GM12865 (cell line): ENCODE data around the gene THOC5.

Source experiments
- DNase-seq: peaks from one replicate; pipeline ENCODE4 v3.0.0; 2010; ENCODE audit warnings: low read depth
- H3K4me3 ChIP-seq: 2 replicates; pipeline ENCODE4 v1.5.1; 2011; ENCODE audit warnings: mild to moderate bottlenecking, low read depth, low read length, control low read depth
- CTCF ChIP-seq: IDR thresholded peaks from 2 replicates; pipeline ENCODE4 v1.5.1; 2011; ENCODE audit warnings: low read length, control low read depth, low read depth, inconsistent platforms; ENCODE audit not compliant: insufficient read depth; ENCODE audit errors: missing control alignments

THOC5 gene

GRCh38 chr22:29584975-29585374 is 31.4 kb upstream of the THOC5 start:
- no peak for DNase-seq
- no peak overlapping the region for H3K4me3 ChIP-seq
- no peak for TF ChIP-seq CTCF

- peak overlapping the region; percentile 67 for H3K4me3 ChIP-seq
- no peak for TF ChIP-seq CTCF
- DNase-seq, result no peak
Observed at GRCh38 chr22:29581799-29582198, 28.2 kb upstream of the THOC5 start.

GRCh38 chr22:29580200-29580810 is 26.7 kb upstream of the THOC5 start:
- TF ChIP-seq CTCF, result no peak

GRCh38 chr22:29578462-29579200 is 25.1 kb upstream of the THOC5 start:
- no peak for TF ChIP-seq CTCF
- no peak overlapping the region for H3K4me3 ChIP-seq
- no peak for DNase-seq

More at GRCh38 chr22:29580200-29580810, 26.7 kb upstream of the THOC5 start:
- H3K4me3 ChIP-seq, result peak overlapping the region; percentile 67
- peak; percentile 9 for DNase-seq

GRCh38 chr22:29574762-29575450 is 21.3 kb upstream of the THOC5 start:
- TF ChIP-seq CTCF, result no peak
- DNase-seq, result no peak

GRCh38 chr22:29570912-29571549 is 17.5 kb upstream of the THOC5 start:
- no peak overlapping the region for H3K4me3 ChIP-seq
- DNase-seq, result no peak
- TF ChIP-seq CTCF, result no peak

More at GRCh38 chr22:29574762-29575450, 21.3 kb upstream of the THOC5 start:
- no peak overlapping the region for H3K4me3 ChIP-seq
